Liver (tissue), 3 donors: ENCODE results near the gene POLD3.

Experiments used
- CTCF ChIP-seq: fragments of 150-350 bp; IDR thresholded peaks from 2 replicates; pipeline ENCODE4 v1.5.1; 2017; ENCODE audit warnings: improper control_type of control experiment, low read depth, low read length; ENCODE audit not compliant: missing input control
- EGR1 ChIP-seq, 2 donors: IDR thresholded peaks; 2 replicates each; pipeline ENCODE4 v1.6.1; 2016 to 2018; ENCODE audit warnings: antibody characterized with exemption in 2 of 2, low read depth in 2 of 2
- FOXA1 ChIP-seq: IDR thresholded peaks from 2 replicates; pipeline ENCODE4 v1.6.1; 2016; ENCODE audit warnings: antibody characterized with exemption
- HNF4G ChIP-seq: IDR thresholded peaks from 2 replicates; pipeline ENCODE4 v1.6.1; 2016; ENCODE audit warnings: antibody characterized with exemption
- RAD21 ChIP-seq, 2 donors: IDR thresholded peaks; 2 replicates each; pipeline ENCODE4 v1.6.1; 2016; ENCODE audit warnings: antibody characterized with exemption in 2 of 2, mild to moderate bottlenecking in 2 of 2
- REST ChIP-seq: IDR thresholded peaks from 2 replicates; pipeline ENCODE4 v1.6.1; 2016; ENCODE audit warnings: antibody characterized with exemption, mild to moderate bottlenecking
- SP1 ChIP-seq: IDR thresholded peaks from 2 replicates; pipeline ENCODE4 v1.6.1; 2018; ENCODE audit warnings: antibody characterized with exemption, mild to moderate bottlenecking
- TAF1 ChIP-seq: conservative IDR thresholded peaks from 2 replicates; pipeline ENCODE4 v1.6.1; 2016; ENCODE audit warnings: antibody characterized with exemption, mild to moderate bottlenecking
- YY1 ChIP-seq: IDR thresholded peaks from 2 replicates; pipeline ENCODE4 v1.6.1; 2016; ENCODE audit warnings: antibody characterized with exemption, mild to moderate bottlenecking
- donor health status: healthy.
- donor health status: healthy.

- TF ChIP-seq CTCF (no peak), RAD21 (IDR thresholded peaks at IDR 0.05) (no peak), SP1 (no peak), EGR1 (IDR thresholded peaks at IDR 0.05; ENCODE audit: low read depth in 2 of 2) (no peak), YY1 (no peak), HNF4G (no peak), TAF1 (no peak), FOXA1 (no peak), REST (no peak)
These were observed 70.9 kb downstream of the POLD3 start for GRCh38 chr11:74663315-74663714.
